A673 (cell line): ENCODE results near the gene CCBE1.

Experiments
- EZH2 ChIP-seq: fragments of 200-600 bp; sonication (generic); IDR thresholded peaks from 2 replicates; pipeline ENCODE4 v1.6.1; 2017; ENCODE audit warnings: borderline replicate concordance, low read depth, mild to moderate bottlenecking, mixed read lengths, antibody characterized with exemption, low read length; ENCODE audit not compliant: poor library complexity, severe bottlenecking
- TF ChIP-seq, protein P1 (sequence below): fragments of 300-800, 200-600 bp; sonication (generic); conservative IDR thresholded peaks from 2 replicates; pipeline ENCODE4 v1.5.1; 2017; ENCODE audit warnings: low read depth, mild to moderate bottlenecking, antibody characterized with exemption, low read length, moderate library complexity, mixed read lengths

DNA sequence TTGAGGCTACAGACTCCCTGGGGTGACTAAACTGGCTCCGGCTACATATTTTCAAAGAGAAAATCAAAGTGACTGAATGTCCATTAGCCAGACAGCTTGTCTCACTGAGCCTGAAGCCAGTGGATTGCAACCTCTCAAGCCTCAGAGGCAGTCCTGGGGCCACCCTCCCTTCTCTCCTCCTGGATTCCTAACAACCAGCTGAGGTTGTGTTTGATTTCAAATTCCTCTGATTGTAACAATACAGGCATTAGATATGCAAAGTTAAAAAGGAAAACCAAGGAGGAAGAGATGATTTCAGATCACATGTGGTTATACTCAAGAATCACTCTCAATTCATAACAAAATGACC, 237.2 kb downstream of the CCBE1 start:
- TF ChIP-seq, protein P1, sequence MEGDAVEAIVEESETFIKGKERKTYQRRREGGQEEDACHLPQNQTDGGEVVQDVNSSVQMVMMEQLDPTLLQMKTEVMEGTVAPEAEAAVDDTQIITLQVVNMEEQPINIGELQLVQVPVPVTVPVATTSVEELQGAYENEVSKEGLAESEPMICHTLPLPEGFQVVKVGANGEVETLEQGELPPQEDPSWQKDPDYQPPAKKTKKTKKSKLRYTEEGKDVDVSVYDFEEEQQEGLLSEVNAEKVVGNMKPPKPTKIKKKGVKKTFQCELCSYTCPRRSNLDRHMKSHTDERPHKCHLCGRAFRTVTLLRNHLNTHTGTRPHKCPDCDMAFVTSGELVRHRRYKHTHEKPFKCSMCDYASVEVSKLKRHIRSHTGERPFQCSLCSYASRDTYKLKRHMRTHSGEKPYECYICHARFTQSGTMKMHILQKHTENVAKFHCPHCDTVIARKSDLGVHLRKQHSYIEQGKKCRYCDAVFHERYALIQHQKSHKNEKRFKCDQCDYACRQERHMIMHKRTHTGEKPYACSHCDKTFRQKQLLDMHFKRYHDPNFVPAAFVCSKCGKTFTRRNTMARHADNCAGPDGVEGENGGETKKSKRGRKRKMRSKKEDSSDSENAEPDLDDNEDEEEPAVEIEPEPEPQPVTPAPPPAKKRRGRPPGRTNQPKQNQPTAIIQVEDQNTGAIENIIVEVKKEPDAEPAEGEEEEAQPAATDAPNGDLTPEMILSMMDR: no peak
- TF ChIP-seq EZH2: no peak
